Right lung (tissue), 10 donors: ENCODE results near the gene FAN1. TPM values are rescaled to one million over a fixed set of nuclear protein-coding genes. Genes with fewer than 3 reads are reported as not detected.
A peak's percentile ranks its signal among the peaks of the same experiment; 100 is the strongest.
"Not testable (repeated sequence)": the region's sequence is repeated elsewhere in the genome, so short reads cannot be mapped to it uniquely, and the experiment has no call there.

Source experiments
- DNase-seq, 2 donors: peaks; one replicate each; pipeline ENCODE4 v3.0.0-alpha.2; 2013
- long read RNA-seq, 8 donors: transcript quantifications; one replicate each; lab custom pipeline, GENCODE V29; 2026
- polyA plus RNA-seq, 5 donors: library from polyadenylated mRNA; unstranded; fragments of 120-200 nt; gene quantifications; one replicate each; pipeline versions ENCODE4 v1.2.1 to v1.2.3, GENCODE V29; 2013; ENCODE audit warnings: inconsistent platforms in 1 of 5, low replicate concordance in 1 of 5; ENCODE audit not compliant: insufficient read length in 5 of 5, insufficient read depth in 1 of 5

Gene FAN1
- 10 to 100 TPM; 25.5 to 38.5 (median 31.0) TPM for polyA plus RNA-seq
- long read RNA-seq, donor 1, full-length matches to known transcripts, result 4 of 4 reads
- long read RNA-seq, donor 1, partial matches to known transcripts, result 0 of 4 reads
- long read RNA-seq, donor 1, other reads (novel, unspliced or antisense), result 0 of 4 reads
- long read RNA-seq, donor 2, full-length matches to known transcripts, result 2 of 2 reads
- long read RNA-seq, donor 2, partial matches to known transcripts, result 0 of 2 reads
- long read RNA-seq, donor 2, other reads (novel, unspliced or antisense), result 0 of 2 reads
- long read RNA-seq, donor 3, partial matches to known transcripts, result 0 of 1 reads
- long read RNA-seq, donor 3, other reads (novel, unspliced or antisense), result 0 of 1 reads
- long read RNA-seq, donor 4, partial matches to known transcripts, result 0 of 1 reads
- long read RNA-seq, donor 4, other reads (novel, unspliced or antisense), result 0 of 1 reads
- long read RNA-seq, donor 5, full-length matches to known transcripts, result 3 of 21 reads
- long read RNA-seq, donor 5, partial matches to known transcripts, result 18 of 21 reads
- long read RNA-seq, donor 5, other reads (novel, unspliced or antisense), result 0 of 21 reads
- long read RNA-seq, donor 6, full-length matches to known transcripts, result 2 of 2 reads
- long read RNA-seq, donor 6, partial matches to known transcripts, result 0 of 2 reads
- long read RNA-seq, donor 6, other reads (novel, unspliced or antisense), result 0 of 2 reads
- long read RNA-seq, donor 7, full-length matches to known transcripts, result 7 of 23 reads
- long read RNA-seq, donor 7, partial matches to known transcripts, result 16 of 23 reads
- long read RNA-seq, donor 7, other reads (novel, unspliced or antisense), result 0 of 23 reads
- long read RNA-seq, donor 8, result 0 reads

DNA sequence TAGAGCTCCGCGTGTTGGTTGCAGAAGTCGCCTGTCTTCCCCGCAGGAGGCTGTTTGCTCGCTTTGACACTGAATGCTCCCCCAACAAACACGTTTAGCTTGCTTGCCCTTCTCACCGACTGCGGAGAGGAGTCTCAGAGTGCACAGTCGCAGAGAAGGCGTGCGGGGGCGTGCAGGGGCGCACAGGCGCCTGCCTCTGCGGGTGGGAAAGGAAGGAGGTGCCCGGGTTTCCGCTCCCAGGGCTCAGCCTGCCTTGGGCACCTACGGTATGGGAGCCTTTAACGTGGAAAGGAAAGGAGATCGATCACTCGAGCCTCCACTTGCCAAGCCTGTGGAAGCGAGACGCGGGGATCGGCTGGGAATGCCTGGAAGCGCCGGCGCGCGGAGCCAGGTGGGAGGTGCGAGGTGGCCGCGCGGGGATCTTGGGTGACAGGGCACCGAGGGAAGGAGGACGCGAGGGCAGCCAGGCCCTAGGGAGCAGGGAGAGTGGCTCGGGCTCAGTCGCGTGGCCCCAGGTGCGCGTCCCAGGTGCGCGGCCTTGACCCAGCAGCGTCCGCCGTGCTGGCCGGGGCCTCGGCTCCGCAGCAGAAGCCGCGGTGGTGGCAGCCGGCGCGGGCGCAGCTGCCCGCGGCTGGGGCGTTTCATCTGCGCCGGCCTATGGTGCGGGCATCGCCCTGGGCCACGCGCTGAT is at the start of gene FAN1:
Gene FAN1, plus strand, starts transcription at position 419 of the 691 bp plus-strand sequence. CDS start 749 bp downstream, outside the sequence.
- peak; percentile 72 to 79 for DNase-seq

DNA sequence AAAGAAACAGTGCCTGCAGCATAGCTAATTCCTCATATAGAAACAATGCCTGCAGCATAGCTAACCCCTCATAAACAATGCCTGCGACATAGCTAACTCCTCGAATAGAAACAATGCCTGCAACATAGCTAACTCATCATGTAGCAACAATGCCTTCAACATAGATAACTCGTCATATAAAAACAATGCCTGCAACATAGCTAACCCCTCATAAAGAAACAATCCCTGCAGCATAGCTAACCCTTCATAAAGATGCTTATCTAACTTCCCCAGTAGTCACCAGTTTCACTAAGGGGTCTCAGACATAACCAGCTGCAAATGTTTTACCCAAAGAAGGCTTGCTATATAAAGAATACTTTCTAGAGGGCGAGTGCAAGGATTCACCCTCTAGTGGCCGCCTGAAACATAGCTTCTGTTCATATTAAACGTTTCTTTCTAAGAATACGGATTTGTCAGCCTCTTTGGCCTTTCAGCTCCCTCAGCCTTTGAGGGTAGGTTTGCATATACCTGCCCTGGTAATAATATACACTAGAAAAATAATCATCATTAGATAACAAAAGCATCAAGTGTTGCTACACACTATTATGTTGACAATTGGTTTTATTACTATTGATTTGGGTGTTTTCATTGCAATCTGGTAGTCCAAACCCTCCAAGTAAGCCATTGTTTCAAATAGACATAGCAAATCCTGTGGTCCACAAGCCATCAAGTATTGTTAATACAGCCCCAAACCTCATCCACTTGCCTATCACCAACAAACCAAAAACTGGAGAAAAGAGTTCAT is 44.4 kb upstream of the FAN1 start:
- DNase-seq, result no peak

GRCh38 chr15:30865257-30865656 is 38.5 kb upstream of the FAN1 start:
- DNase-seq, result no peak

DNA sequence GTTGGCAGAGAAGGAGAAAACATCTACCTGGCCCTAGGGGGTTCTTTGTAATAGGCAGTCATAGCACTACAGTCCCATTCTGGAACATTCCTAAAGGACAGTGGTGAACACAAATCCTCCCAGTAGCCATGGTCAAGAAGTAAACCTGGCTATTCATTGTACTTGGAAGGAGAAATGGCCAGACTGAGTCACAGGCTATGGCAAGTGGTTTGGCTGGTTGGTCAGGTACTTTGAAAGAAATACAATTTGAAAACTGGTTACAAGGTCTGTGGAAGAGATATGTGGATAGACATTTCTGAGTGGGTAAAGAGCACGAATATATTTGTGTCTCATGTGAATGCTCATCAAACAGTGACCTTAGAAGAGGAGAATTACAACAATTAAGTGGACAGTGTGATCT is 33.0 kb upstream of the FAN1 start:
- no peak for DNase-seq

DNA sequence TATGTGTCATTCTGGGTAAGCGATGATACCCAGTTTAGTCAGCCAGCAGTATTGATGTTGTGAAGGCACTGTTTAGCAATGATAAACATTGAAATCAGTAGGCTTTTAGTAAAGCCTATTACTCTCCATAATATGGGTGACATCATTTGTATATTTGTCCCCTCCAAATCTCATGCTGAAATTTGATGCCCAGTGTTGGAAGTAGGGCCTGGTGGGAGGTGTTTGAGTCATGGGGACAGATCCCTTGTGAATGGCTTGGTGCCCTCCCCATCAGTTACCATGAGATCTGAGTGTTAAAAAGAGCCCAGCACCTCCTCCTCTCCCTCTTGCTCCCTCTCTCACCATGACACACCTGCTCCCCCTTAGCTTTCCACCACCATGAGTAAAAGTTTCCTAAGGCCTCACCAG is 31.4 kb upstream of the FAN1 start:
- no peak for DNase-seq

- DNase-seq, result no peak
These were observed 26.6 kb upstream of the FAN1 start for GRCh38 chr15:30877070-30877469.

DNA sequence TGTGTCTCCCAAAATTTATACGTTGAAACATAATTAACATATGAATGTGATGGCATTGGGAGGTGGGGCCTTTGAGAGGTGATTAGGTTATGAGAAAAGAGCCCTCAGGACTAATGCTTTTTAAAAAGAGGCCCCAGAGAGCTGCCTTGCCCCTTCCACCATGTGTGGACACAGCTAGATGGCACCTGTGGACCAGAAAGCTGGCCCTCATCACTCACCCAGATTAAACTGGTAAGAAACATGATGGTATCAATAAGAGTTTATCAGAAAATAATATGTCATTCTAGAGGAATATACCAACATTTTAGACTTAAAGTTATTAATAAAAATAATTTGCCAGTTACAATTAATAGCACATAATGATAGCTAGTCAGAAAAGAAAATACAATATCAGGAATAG is 25.2 kb upstream of the FAN1 start:
- no peak for DNase-seq

- DNase-seq, result no peak
These were observed 20.8 kb upstream of the FAN1 start for GRCh38 chr15:30882849-30883433.

- not testable (repeated sequence) for DNase-seq
These were observed 20.0 kb upstream of the FAN1 start for GRCh38 chr15:30883666-30884065.

- DNase-seq, result no peak
These were observed 17.9 kb upstream of the FAN1 start for GRCh38 chr15:30885814-30886213.

DNA sequence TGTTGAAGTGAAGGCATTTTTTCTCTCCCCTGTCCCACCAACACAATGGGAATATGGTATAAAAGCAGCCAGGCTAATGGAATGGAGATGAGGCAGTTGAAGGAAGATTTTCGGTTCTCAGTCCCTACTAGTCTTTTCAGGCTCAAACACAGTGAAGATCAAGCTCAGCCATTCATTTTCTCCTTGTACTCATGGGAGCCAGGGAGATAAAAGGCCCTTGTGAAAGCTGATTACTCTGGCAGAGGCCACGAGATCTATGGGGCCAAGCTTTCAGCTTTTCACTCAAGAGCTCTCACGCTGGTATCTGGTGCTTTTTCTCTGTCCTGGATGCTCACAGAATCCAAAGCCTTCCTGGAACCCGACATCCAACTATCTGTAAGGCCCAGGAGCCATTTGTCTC is 14.5 kb upstream of the FAN1 start:
- DNase-seq, result no peak

- DNase-seq, result no peak
These were observed 8.1 kb upstream of the FAN1 start for GRCh38 chr15:30895461-30896210.

GRCh38 chr15:30896211-30896606 is 7.5 kb upstream of the FAN1 start:
- DNase-seq, result no peak

DNA sequence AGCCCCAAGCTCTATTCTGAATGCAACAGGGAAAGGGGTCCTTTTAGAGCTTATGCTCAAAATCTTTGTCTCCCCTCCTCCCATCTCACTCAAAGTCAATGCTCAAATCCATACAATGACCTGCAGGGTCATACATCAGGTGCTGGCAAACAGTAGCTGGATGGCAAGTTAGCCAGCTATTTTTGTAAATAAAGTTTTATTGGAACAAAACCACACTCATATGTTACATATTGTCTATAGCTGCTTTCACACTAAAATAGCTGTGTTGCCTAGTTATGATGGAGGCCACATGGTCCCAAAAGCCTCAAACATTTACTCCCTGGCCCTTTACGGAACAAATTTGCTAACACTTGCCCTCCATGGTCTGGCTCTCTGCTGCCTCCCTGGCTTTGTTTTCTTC is 1.8 kb upstream of the FAN1 start:
- no peak for DNase-seq

DNA sequence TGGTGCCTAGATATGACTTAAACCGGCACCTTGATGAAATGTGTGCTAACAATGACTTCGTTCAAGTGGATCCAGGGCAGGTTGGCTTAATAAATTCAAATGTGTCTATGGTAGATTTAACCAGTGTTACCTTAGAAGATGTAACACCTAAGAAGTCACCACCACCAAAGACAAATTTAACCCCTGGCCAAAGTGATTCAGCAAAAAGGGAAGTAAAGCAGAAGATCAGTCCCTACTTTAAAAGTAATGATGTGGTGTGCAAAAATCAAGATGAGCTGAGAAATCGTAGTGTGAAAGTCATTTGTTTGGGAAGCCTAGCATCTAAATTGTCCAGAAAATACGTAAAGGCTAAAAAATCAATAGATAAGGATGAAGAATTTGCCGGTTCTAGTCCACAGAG is 1.1 kb downstream of the FAN1 start:
- DNase-seq, result no peak

DNA sequence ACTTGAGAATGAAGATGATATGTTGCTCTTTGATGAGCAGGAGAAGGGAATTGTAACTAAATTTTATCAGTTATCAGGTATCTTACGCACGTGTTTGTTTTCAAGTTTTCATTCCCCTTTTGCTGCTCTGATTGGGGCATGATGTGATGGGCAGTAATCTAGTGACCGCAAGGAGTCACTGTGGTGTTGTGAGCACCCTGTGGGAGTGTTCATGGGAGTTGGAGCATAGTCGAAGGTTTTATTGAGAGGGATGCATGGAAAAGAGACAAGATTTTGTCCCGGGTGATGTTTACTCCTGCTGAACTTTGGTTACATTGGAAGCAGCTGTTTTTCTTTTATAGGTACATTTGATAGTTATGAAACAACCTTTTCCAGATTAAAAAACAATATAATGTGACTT is 2.1 kb downstream of the FAN1 start:
- no peak for DNase-seq

DNA sequence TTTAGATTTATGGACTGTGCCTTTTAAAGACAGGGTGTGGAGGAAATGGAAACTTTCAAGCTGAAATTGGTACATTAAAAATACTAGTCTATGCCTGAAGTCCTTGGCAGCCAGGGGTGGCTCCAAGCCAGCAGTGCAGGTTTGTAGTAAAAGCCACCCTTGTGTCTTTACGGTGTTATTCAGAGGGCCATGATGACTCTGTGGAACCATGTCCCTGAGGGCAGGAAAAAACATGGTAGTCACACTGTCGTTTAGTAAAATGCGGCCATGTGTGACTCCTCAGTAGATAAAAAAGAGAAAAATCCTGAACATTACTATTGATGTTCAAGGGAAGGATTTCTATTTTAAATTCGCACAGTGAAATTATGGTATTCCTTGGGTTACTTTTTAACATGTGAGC is 2.7 kb downstream of the FAN1 start:
- no peak for DNase-seq

- DNase-seq, result no peak
These were observed 10.0 kb downstream of the FAN1 start for GRCh38 chr15:30913761-30914160.

DNA sequence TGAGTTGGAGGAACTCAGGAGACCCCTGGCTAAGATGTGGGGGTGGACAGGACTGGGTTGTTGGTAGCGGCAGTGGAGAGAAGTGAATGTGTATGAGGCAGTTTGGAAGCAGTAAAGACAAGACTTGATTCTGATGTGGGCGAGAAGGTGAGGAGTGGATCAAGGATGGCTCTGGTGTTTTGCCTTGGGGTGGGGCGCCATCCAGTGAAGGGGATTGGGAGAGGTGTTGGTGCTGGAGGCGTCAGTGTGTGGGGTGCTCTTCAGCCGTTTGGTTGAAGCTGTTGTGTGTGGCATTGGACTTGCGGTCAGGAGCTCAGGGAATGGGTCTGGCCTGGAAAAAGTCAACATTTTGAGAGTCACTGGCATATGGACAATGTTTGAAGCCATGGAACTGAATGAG is 13.3 kb downstream of the FAN1 start:
- no peak for DNase-seq

- DNase-seq, result no peak
These were observed 14.0 kb downstream of the FAN1 start for GRCh38 chr15:30917675-30918074.
